Smooth muscle cell (in vitro differentiated cells): ENCODE data around the gene ARHGAP22. TPM values are rescaled to one million over a fixed set of nuclear protein-coding genes. Genes with fewer than 3 reads are reported as not detected.

Experiments
- DNase-seq: peaks from one replicate; lab custom pipeline; 2025; ENCODE audit not compliant: unreplicated experiment; lab: John Stamatoyannopoulos, UW
- H2AFZ ChIP-seq: fragments of 200-600 bp; sonication (generic); 2 replicates; pipeline ENCODE4 v1.6.0; 2016; ENCODE audit warnings: antibody characterized with exemption, low read depth, mild to moderate bottlenecking
- H3F3A ChIP-seq: fragments of 200-600 bp; sonication (generic); 2 replicates; pipeline ENCODE4 v1.6.0; 2017; ENCODE audit warnings: antibody characterized with exemption, low read depth
- H3K27ac ChIP-seq: fragments of 200-600 bp; sonication (generic); 2 replicates; pipeline ENCODE4 v1.5.1; 2016; ENCODE audit warnings: low read depth, mild to moderate bottlenecking
- H3K27me3 ChIP-seq: fragments of 200-600 bp; sonication (generic); 2 replicates; pipeline ENCODE4 v1.6.1; 2016; ENCODE audit warnings: low read depth, mild to moderate bottlenecking
- H3K36me3 ChIP-seq: fragments of 200-600 bp; sonication (generic); 2 replicates; pipeline ENCODE4 v1.5.1; 2016; ENCODE audit warnings: low read depth
- H3K4me1 ChIP-seq: fragments of 200-600 bp; sonication (generic); 2 replicates; pipeline ENCODE4 v1.5.1; 2016; ENCODE audit warnings: low read depth
- H3K4me2 ChIP-seq: fragments of 200-600 bp; sonication (generic); 2 replicates; pipeline ENCODE4 v1.6.0; 2016; ENCODE audit warnings: mild to moderate bottlenecking
- H3K4me3 ChIP-seq: fragments of 200-600 bp; sonication (generic); 2 replicates; pipeline ENCODE4 v1.5.1; 2016; ENCODE audit warnings: mild to moderate bottlenecking
- H3K79me2 ChIP-seq: fragments of 200-600 bp; sonication (generic); 2 replicates; pipeline ENCODE4 v1.6.0; 2016; ENCODE audit warnings: low read depth, mild to moderate bottlenecking
- H3K9ac ChIP-seq: fragments of 200-600 bp; sonication (generic); 2 replicates; pipeline ENCODE4 v1.6.0; 2016; ENCODE audit warnings: low read depth
- H3K9me3 ChIP-seq: fragments of 200-600 bp; sonication (generic); replicated peaks from 2 replicates; pipeline ENCODE4 v1.5.1; 2016; ENCODE audit warnings: low read depth
- H4K20me1 ChIP-seq: fragments of 200-600 bp; sonication (generic); 2 replicates; pipeline ENCODE4 v1.6.0; 2016; ENCODE audit warnings: low read depth
- CTCF ChIP-seq: fragments of 200-600 bp; sonication (generic); IDR thresholded peaks from 2 replicates; pipeline ENCODE4 v1.5.1; 2017; ENCODE audit warnings: borderline replicate concordance, mild to moderate bottlenecking, antibody characterized with exemption; ENCODE audit not compliant: insufficient read depth, poor library complexity, severe bottlenecking
- WGBS: methylation state at CpG from one replicate; pipeline ENCODE4 v1.1.7; 2016; ENCODE audit warnings: low lambda C conversion rate; 5-methylcytosine and 5-hydroxymethylcytosine counted together
- polyA plus RNA-seq: library from polyadenylated mRNA; unstranded; fragments of >200 nt; fragmentation: Nextera tagmentation; extraction: Ambion mirVana; gene quantifications from 2 replicates; pipeline ENCODE4 v1.2.1, GENCODE V29; 2016
- total RNA-seq: library from RNA; depleted of rRNA; stranded (reverse); fragments of >200 nt; gene quantifications from 2 replicates; pipeline ENCODE4 v1.2.3, GENCODE V29; 2014

ARHGAP22 gene
- total and polyA plus RNA-seq, 2 experiments from 2014 or later: 1.8 to 8.8 TPM

GRCh38 chr10:48456361-48456804 is 148.5 kb downstream of the ARHGAP22 start:
- no peak for DNase-seq
- no peak overlapping the region for H3K4me2 ChIP-seq
- TF ChIP-seq CTCF: no peak
- H3K9ac ChIP-seq: no peak overlapping the region
- H4K20me1 ChIP-seq: no peaks in the 10 kb centered on the region
- H3K27me3 ChIP-seq: no peaks in the 10 kb centered on the region
- H3K79me2 ChIP-seq: no peaks in the 10 kb centered on the region
- H3F3A ChIP-seq: no peaks in the 10 kb centered on the region
- H3K36me3 ChIP-seq: no peaks in the 10 kb centered on the region
- H3K4me1 ChIP-seq: no peaks in the 10 kb centered on the region
- no peaks in the 10 kb centered on the region for H3K9me3 ChIP-seq
- no peak overlapping the region for H3K4me3 ChIP-seq
- no peak overlapping the region for H3K27ac ChIP-seq
- WGBS: 70% methylated on average over 5 of the region's 9 CpGs
- no peak overlapping the region for H2AFZ ChIP-seq

GRCh38 chr10:48455392-48456151 is 149.3 kb downstream of the ARHGAP22 start:
- Histone ChIP-seq H3F3A (no peaks in the 10 kb centered on the region), H3K4me3 (no peak overlapping the region), H3K9ac (no peak overlapping the region), H3K79me2 (no peaks in the 10 kb centered on the region), H3K27me3 (no peaks in the 10 kb centered on the region), H3K36me3 (no peaks in the 10 kb centered on the region), H3K9me3 (no peaks in the 10 kb centered on the region), H3K4me2 (no peak overlapping the region), H3K27ac (no peak overlapping the region), H4K20me1 (no peaks in the 10 kb centered on the region), H3K4me1 (no peaks in the 10 kb centered on the region), H2AFZ (no peak overlapping the region)
- TF ChIP-seq CTCF: no peak
- whole genome bisulfite sequencing: 97% methylated on average over 15 of the region's 15 CpGs
- DNase-seq: no peak

GRCh38 chr10:48455055-48455391 is 149.8 kb downstream of the ARHGAP22 start:
- WGBS: 94% methylated on average over 11 of the region's 11 CpGs
- DNase-seq: no peak
- Histone ChIP-seq H3K27me3 (no peaks in the 10 kb centered on the region), H3K9ac (no peak overlapping the region), H3K4me2 (no peak overlapping the region), H3K36me3 (no peaks in the 10 kb centered on the region), H2AFZ (no peak overlapping the region), H3K4me1 (no peaks in the 10 kb centered on the region), H4K20me1 (no peaks in the 10 kb centered on the region), H3F3A (no peaks in the 10 kb centered on the region), H3K9me3 (no peaks in the 10 kb centered on the region), H3K4me3 (no peak overlapping the region), H3K79me2 (no peaks in the 10 kb centered on the region), H3K27ac (no peak overlapping the region)
- TF ChIP-seq CTCF: no peak

- Histone ChIP-seq H3K27ac (no peak overlapping the region), H3F3A (no peaks in the 10 kb centered on the region), H3K9ac (no peak overlapping the region), H3K4me2 (no peak overlapping the region), H4K20me1 (no peaks in the 10 kb centered on the region), H3K4me3 (no peak overlapping the region), H3K27me3 (no peaks in the 10 kb centered on the region), H2AFZ (no peak overlapping the region), H3K36me3 (no peaks in the 10 kb centered on the region), H3K9me3 (no peaks in the 10 kb centered on the region), H3K4me1 (no peaks in the 10 kb centered on the region), H3K79me2 (no peaks in the 10 kb centered on the region)
- no peak for TF ChIP-seq CTCF
- 90% methylated on average over 11 of the region's 12 CpGs for WGBS
- DNase-seq: no peak
Measured at GRCh38 chr10:48454302-48455054, 150.4 kb downstream of the ARHGAP22 start.
